GM18909 (cell line): ENCODE measurements around the gene SIGLECL1.

ENCODE experiments used
- ATAC-seq: cut with Tn5 transposase; IDR thresholded peaks from one replicate; pipeline ENCODE4 v1.9.1; 2021; ENCODE audit warnings: mild to moderate bottlenecking; ENCODE audit not compliant: unreplicated experiment, poor library complexity

SIGLECL1 gene

GRCh38 chr19:51294211-51294976 lies 43.5 kb downstream of the SIGLECL1 start:
- no peak for ATAC-seq

DNA sequence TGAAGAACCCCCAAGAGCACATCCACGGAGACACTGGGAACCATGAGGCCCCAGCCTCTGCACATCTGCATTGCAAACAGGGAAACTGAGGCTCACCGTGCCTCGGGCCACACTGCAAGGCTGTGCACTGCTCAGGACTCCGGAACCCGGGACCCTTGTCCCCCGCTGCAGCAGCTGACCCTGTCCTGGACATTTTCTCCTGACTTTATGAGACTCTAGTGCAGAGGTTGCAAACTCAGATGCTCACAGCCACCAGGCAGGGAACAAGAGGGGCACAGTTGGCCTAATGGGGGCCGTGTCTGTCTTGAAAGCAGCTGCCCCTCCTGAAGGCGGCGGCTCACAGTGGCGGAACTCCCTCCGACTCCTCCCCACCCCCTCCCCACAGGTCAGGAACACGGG lies 44.1 kb downstream of the SIGLECL1 start:
- ATAC-seq, result no peak

DNA sequence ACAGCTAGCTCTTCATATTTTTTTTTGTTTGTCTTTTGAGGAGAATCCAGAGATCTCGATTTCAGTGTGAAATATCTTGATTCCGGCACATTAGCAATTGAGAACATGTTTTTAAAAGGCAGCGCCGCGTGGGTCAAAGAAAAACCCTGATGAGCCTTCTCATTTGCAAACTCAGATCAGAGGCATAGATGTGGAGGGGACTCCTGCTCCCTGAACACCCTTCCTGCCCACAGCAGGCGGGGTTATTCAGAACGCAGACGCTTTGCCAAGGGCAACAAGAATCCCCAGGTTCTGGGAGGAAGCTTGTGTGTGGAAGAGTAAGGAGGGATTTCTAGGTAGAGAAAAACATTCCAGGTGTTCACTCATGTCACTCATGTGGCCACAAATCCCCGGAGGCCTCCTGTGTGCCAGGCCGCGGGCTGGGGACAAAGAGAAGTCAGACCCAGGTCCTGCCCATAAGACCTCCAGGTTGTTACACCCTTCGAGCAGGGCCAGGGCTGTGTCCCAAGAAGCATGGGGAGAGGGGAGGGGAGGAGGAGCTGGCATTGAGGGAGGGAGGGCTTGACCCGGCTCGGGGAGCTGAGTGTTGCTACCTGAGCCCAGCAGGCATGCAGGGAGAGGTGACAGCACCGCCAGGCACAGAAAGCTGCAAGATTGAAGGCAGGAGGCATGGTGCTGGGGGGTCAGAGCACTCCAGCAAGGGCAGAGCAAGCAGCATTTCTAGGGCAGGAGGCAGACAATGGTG lies 44.7 kb downstream of the SIGLECL1 start:
- no peak for ATAC-seq

DNA sequence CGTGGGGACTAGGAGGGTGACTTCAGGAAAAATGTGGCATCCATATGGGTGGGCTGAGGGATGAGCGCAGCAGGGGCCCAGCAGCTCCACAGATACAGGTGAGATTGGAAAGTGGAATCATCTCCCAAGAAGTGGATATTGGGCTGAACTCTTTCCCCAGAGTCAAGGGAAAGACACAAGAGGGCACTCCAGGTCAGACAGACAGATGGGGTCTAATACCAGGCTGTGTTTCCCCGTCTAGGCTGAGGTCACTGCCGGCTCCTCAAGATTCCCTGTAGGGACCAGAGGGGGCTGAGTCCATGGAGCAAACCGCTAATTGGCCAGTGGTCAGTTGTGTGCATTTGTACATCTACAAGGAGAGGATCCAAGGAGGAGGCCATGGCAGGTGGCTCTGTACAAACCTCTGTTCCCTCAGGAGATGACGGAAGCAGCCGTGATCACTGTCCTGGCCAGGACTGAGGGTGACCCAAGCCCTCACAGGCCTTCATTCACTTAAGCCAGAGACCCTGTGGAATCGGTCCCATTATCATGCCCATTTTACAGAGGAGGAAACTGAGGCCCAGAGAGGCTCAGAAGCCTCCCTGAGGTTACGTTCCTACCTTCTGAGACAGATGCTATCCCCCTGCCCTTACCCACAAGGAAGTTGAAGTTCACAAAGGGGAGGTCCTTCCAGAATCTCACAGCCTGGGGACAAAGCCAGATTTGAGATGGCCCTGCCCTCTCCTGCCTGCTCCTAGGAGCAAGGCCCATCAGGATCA lies 45.6 kb downstream of the SIGLECL1 start:
- no peak for ATAC-seq

GRCh38 chr19:51297406-51297805 lies 46.5 kb downstream of the SIGLECL1 start:
- ATAC-seq, result no peak

GRCh38 chr19:51301266-51301665 lies 50.4 kb downstream of the SIGLECL1 start:
- ATAC-seq, result no peak

DNA sequence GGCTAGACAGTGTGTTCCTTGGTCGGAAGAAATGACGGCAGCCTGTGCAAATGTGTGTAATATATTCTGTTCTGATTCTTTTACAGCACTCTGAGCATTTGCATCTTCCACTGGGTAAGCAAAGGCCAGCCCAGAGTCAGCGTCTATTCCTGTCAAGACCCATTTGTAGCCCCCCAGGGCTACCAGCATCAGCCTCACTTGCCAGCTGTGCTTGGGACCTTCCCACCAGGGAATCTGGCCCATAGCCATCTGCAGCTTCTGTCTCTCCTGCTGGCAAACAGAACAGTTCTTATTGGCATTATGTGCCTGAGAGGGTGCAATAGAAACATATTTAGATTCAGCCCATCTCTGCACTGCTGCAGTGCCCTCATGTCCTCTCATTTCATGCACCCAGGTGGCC lies 54.6 kb downstream of the SIGLECL1 start:
- ATAC-seq, result no peak

- no peak for ATAC-seq
Measured at GRCh38 chr19:51311351-51312257, 60.7 kb downstream of the SIGLECL1 start, which contains the start of gene IGLON5. Gene IGLON5, plus strand, starts transcription at chr19:51311644. Its CDS starts 204 bp downstream, at chr19:51311848.

GRCh38 chr19:51316688-51317087 lies 65.8 kb downstream of the SIGLECL1 start:
- ATAC-seq, result no peak

DNA sequence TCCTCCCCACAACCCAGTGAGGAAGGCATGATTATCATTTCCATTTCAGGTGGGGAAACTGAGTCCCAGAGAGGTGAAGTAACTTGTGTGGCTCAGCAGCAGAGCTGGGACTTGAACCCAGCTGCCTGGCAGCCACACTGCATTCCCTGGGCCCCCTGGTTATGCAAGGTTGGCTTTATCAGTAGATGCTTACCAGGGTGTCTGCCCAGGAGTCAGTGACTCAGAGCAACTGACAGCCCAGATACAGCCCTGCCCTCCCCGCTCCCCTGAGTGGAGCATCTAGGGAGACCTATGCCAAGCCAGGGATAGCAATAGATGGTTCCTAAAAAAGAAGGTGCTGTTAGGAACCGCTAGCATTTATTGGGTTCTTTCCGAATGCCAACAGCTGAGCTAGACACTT lies 66.5 kb downstream of the SIGLECL1 start:
- no peak for ATAC-seq

GRCh38 chr19:51317968-51318367 lies 67.1 kb downstream of the SIGLECL1 start:
- no peak for ATAC-seq
